Upper lobe of left lung (tissue), 6 donors: ENCODE results near the gene SLC22A16. TPM values are rescaled to one million over a fixed set of nuclear protein-coding genes. Genes with fewer than 3 reads are reported as not detected.

Experiments used
- ATAC-seq, 2 donors: fragments of 200-7000 bp; cut with Tn5 transposase; one replicate each; pipeline ENCODE4 v1.9.1; 2022; ENCODE audit warnings: mild to moderate bottlenecking in 2 of 2, moderate library complexity in 2 of 2; ENCODE audit not compliant: low FRiP score in 2 of 2
- DNase-seq, 2 donors: peaks; one replicate each; pipeline ENCODE4 v3.0.0-alpha.2; 2019 to 2020
- H3K27ac ChIP-seq, 4 donors: fragments of 200-600 bp; sonication (generic); one replicate each; pipeline ENCODE4 v1.5.1; 2016 to 2019
- H3K27me3 ChIP-seq, 4 donors: fragments of 200-600 bp; sonication (generic); one replicate each; pipeline ENCODE4 v1.5.1; 2017 to 2019
- H3K36me3 ChIP-seq, 4 donors: fragments of 200-600 bp; sonication (generic); one replicate each; pipeline ENCODE4 v1.5.1; 2016 to 2019
- H3K4me1 ChIP-seq, 4 donors: fragments of 200-600 bp; sonication (generic); one replicate each; pipeline ENCODE4 v1.5.1; 2018 to 2019
- H3K4me3 ChIP-seq, 4 donors: fragments of 200-600 bp; sonication (generic); one replicate each; pipeline ENCODE4 v1.5.1; 2017 to 2019; ENCODE audit warnings: mild to moderate bottlenecking in 2 of 4, moderate library complexity in 1 of 4
- H3K9me3 ChIP-seq, 4 donors: fragments of 200-600 bp; sonication (generic); one replicate each; pipeline ENCODE4 v1.5.1; 2018 to 2019
- CTCF ChIP-seq, 6 experiments: fragments of 450-650 bp in 4 of 6; fragments of 200-600 bp in 2 of 6; sonication (generic) in 2 of 6; IDR thresholded peaks; one replicate each; pipeline ENCODE4 v1.5.1; 2016 to 2019; ENCODE audit warnings: antibody characterized with exemption in 6 of 6
- EP300 ChIP-seq, 4 donors: sonication (generic); formaldehyde crosslinking; IDR thresholded peaks; one replicate each; pipeline ENCODE4 v1.5.1; 2017; ENCODE audit warnings: antibody characterized with exemption in 4 of 4, control low read depth in 2 of 4
- POLR2A ChIP-seq, 4 donors: fragments of 450-650 bp; IDR thresholded peaks; one replicate each; pipeline ENCODE4 v1.5.1; 2016 to 2017; ENCODE audit warnings: antibody characterized with exemption in 4 of 4, mild to moderate bottlenecking in 2 of 4
- POLR2AphosphoS5 ChIP-seq, 2 donors: sonication (generic); formaldehyde crosslinking; IDR thresholded peaks; one replicate each; pipeline ENCODE4 v1.5.1; 2017; ENCODE audit warnings: antibody characterized with exemption in 2 of 2
- WGBS, 2 donors: methylation state at CpG; one replicate each; pipeline ENCODE4 v1.1.5; 2017 to 2018; 5-methylcytosine and 5-hydroxymethylcytosine counted together
- total RNA-seq, 6 donors: library from RNA; depleted of rRNA in 4 of 6; stranded (reverse); fragments of >200 nt in 4 of 6; gene quantifications; one replicate each; pipeline versions ENCODE4 v1.1.0 to v1.2.1, GENCODE V29; 2016 to 2021
- donor health status: DM: no; HTN: no; CAD: no; lungs with moderate emphysema.
- donor health status: DM: no; HTN: yes; CAD: no; lungs with severe emphysema.

SLC22A16 gene
- total RNA-seq, 6 donors from 2014 or later = 0.20 to 1.7 (median 0.59) TPM; not detected in 2

GRCh38 chr6:110486756-110487155 lies 10.3 kb upstream of the SLC22A16 start:
- no peaks in the 10 kb centered on the region for H3K36me3 ChIP-seq
- no peaks in the 10 kb centered on the region for H3K9me3 ChIP-seq
- TF ChIP-seq POLR2AphosphoS5 (IDR thresholded peaks at IDR 0.05) (no peak), EP300 (IDR thresholded peaks at IDR 0.05) (no peak), CTCF (IDR thresholded peaks at IDR 0.05) (no peak), POLR2A (IDR thresholded peaks at IDR 0.05) (no peak)
- ATAC-seq (no peak), DNase-seq (no peak)
- H3K27me3 ChIP-seq = no peaks in the 10 kb centered on the region
- 73 to 75% methylated on average over 1 of the region's 1 CpG for WGBS, 2 donors
- H3K4me3 ChIP-seq = no peak overlapping the region
- H3K27ac ChIP-seq = no peak overlapping the region
- H3K4me1 ChIP-seq = peaks cover 0 to 3% (median 0%) of the 10 kb centered on the region in 4 donors

GRCh38 chr6:110485491-110485890 lies 9.1 kb upstream of the SLC22A16 start:
- 31 to 41% methylated on average over 5 of the region's 5 CpGs for WGBS, 2 donors
- TF ChIP-seq CTCF (IDR thresholded peaks at IDR 0.05) (no peak), POLR2A (IDR thresholded peaks at IDR 0.05) (no peak), POLR2AphosphoS5 (IDR thresholded peaks at IDR 0.05) (no peak), EP300 (IDR thresholded peaks at IDR 0.05) (no peak)
- Histone ChIP-seq H3K36me3 (no peaks in the 10 kb centered on the region), H3K9me3 (no peaks in the 10 kb centered on the region), H3K4me1 (peaks cover 0 to 3% (median 0%) of the 10 kb centered on the region in 4 donors), H3K27me3 (no peaks in the 10 kb centered on the region), H3K27ac (no peak overlapping the region), H3K4me3 (no peak overlapping the region)
- ATAC-seq = peak in 1 of 2 donors; percentile 30
- no peak for DNase-seq

GRCh38 chr6:110484321-110484720 lies 7.9 kb upstream of the SLC22A16 start:
- 51 to 59% methylated on average over 2 of the region's 2 CpGs for WGBS, 2 donors
- Histone ChIP-seq H3K9me3 (no peaks in the 10 kb centered on the region), H3K36me3 (no peaks in the 10 kb centered on the region), H3K27ac (no peak overlapping the region), H3K4me1 (peaks cover 0 to 3% (median 0%) of the 10 kb centered on the region in 4 donors), H3K4me3 (no peak overlapping the region), H3K27me3 (no peaks in the 10 kb centered on the region)
- peak; percentile 37 to 70 for ATAC-seq
- no peak for TF ChIP-seq POLR2AphosphoS5 (IDR thresholded peaks at IDR 0.05)
- peak in 1 of 4 donors; percentile 80 for TF ChIP-seq EP300 (IDR thresholded peaks at IDR 0.05)
- no peak for DNase-seq

- H3K36me3 ChIP-seq = no peaks in the 10 kb centered on the region
- no peak overlapping the region for H3K27ac ChIP-seq
- DNase-seq = no peak
- H3K4me3 ChIP-seq = no peak overlapping the region
- H3K4me1 ChIP-seq = peaks cover 0 to 3% (median 0%) of the 10 kb centered on the region in 4 donors
- no peaks in the 10 kb centered on the region for H3K27me3 ChIP-seq
- no peak for ATAC-seq
- no peak for TF ChIP-seq POLR2AphosphoS5 (IDR thresholded peaks at IDR 0.05)
- no peak for TF ChIP-seq EP300 (IDR thresholded peaks at IDR 0.05)
- TF ChIP-seq CTCF (IDR thresholded peaks at IDR 0.05) = no peak
- no peak for TF ChIP-seq POLR2A (IDR thresholded peaks at IDR 0.05)
- H3K9me3 ChIP-seq = no peaks in the 10 kb centered on the region
- 77 to 79% methylated on average over 7 of the region's 7 CpGs for WGBS, 2 donors
Measured at GRCh38 chr6:110482774-110483400, 6.5 kb upstream of the SLC22A16 start.

- Histone ChIP-seq H3K4me1 (peaks cover 0 to 7% (median 1%) of the 10 kb centered on the region in 4 donors), H3K9me3 (no peaks in the 10 kb centered on the region), H3K36me3 (no peaks in the 10 kb centered on the region), H3K4me3 (no peak overlapping the region), H3K27me3 (no peaks in the 10 kb centered on the region), H3K27ac (no peak overlapping the region)
- ATAC-seq = no peak
- DNase-seq = no peak
- TF ChIP-seq POLR2A (IDR thresholded peaks at IDR 0.05) (no peak), CTCF (IDR thresholded peaks at IDR 0.05) (no peak), POLR2AphosphoS5 (IDR thresholded peaks at IDR 0.05) (no peak)
Measured at GRCh38 chr6:110481081-110481480, 4.7 kb upstream of the SLC22A16 start.
